ELF-1 (cell line): ENCODE measurements around the gene ZYX.
A peak's percentile ranks its signal among the peaks of the same experiment; 100 is the strongest.

Experiments used
- DNase-seq: peaks from one replicate; pipeline ENCODE4 v3.0.0-alpha.2; 2016; ENCODE audit warnings: low read depth, low spot score

ZYX gene, protein sequence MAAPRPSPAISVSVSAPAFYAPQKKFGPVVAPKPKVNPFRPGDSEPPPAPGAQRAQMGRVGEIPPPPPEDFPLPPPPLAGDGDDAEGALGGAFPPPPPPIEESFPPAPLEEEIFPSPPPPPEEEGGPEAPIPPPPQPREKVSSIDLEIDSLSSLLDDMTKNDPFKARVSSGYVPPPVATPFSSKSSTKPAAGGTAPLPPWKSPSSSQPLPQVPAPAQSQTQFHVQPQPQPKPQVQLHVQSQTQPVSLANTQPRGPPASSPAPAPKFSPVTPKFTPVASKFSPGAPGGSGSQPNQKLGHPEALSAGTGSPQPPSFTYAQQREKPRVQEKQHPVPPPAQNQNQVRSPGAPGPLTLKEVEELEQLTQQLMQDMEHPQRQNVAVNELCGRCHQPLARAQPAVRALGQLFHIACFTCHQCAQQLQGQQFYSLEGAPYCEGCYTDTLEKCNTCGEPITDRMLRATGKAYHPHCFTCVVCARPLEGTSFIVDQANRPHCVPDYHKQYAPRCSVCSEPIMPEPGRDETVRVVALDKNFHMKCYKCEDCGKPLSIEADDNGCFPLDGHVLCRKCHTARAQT

DNA sequence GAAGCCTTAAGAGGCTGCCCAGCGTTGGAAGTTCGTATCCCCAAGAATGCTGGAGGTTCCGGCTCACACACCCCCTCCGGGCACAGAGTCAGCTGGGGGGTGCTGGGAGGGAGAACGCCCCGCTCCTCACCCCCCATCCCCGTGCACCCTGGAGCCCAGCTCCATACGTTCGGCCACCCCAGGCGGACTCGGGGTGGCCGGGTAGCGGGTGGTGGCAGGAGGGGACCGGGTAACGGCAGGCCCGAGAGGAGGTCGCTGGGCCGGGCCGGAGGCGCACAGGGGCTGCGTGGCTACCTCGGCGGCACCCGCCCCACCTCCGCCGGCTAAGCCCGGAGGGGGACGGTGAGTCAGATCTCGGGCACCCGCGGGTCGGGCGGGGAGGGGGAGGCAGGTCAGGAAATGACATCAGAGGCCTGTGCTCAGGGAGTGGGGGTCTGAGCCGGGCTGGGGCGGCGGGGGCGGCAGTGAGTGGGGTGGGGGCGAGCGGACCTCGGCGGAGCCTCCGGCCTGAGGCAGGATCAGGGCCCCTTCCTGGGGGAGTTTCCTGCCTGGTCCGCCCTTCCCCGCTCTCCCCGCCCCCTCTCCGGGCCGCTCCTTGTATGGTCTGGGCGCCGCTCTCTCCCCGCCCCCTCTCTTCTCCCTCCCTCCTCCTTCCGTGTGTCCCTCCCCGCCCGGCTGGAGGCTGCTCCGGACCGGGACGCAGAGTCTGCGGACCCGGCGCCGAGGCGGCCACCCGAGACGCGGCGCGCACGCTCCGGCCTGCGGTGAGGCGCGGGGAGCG lies at the start of gene ZYX:
Gene ZYX, plus strand, starts transcription at position 700 of the 781 bp plus-strand sequence. CDS start 227 bp downstream, outside the sequence.
- peak; percentile 90 for DNase-seq

DNA sequence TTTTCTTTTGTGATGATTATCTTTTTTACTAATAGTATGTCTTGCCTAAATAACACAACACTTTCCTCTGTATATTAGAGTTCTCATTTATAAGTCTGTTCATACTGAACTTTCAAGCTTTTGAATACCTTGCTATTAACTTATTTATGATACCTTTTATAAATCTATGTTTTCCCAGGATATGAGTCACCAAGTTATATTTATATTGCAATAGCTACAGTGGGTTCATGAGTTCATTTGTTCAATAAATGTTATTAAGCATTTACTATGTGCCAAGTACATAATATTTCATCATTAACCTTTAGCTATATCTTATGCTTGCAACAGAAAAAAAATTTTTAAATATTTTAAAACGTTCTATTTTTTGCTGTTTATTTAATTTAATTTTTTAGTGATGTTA lies 46.9 kb upstream of the ZYX start:
- no peak for DNase-seq

DNA sequence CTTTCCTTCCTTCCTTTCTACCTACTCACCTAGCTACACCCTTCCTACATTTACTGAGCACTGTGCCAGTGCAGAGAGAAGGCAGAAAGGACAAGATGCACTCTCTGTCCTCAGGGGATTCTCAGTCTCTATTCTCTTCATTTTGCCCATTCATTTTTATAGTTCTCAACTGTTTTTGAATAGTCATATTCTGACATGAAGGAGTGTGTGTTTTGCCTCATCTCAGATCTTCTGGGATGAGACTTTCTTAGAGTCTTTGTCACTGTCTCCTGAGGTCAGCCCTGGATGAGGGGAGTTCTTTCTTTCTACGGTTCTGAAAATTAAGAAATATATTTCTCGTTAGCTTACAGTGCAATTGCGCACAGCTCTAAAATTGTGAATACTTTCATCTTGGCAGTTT lies 43.9 kb upstream of the ZYX start:
- DNase-seq: no peak

DNA sequence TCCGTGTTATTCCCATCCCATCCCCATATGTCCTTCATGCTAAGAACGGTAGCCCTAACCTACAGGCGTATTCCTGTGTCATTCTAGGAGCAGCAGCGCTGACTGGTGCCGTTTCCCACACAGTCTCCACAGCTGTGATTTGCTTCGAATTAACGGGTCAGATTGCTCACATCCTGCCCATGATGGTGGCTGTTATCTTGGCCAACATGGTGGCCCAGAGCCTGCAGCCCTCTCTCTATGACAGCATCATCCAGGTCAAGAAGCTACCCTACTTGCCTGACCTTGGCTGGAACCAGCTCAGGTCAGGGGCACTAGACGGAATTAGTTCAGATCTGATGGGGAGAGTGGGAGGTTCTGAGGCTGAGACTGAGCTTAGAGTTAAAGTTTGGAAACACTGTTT lies 39.3 kb upstream of the ZYX start:
- DNase-seq: no peak

DNA sequence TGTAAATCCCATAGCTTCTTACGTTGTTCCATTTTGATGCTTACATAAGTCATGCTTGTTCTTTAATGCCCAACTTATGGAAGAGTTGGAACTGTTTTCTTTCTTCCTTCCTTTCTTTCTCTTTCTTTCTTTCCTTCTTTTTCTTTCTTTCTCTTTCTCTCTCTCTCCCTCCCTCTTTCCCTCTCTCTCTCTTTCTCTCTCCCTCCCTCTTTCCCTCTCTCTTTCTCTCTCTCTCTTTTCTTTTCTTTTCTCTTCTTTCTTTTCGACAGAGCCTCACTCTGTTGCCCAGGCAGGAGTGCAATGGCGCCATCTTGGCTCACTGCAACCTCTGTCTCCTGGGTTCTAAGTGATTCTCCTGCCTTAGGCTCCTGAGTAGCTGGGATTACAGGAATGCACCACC lies 37.5 kb upstream of the ZYX start:
- no peak for DNase-seq

DNA sequence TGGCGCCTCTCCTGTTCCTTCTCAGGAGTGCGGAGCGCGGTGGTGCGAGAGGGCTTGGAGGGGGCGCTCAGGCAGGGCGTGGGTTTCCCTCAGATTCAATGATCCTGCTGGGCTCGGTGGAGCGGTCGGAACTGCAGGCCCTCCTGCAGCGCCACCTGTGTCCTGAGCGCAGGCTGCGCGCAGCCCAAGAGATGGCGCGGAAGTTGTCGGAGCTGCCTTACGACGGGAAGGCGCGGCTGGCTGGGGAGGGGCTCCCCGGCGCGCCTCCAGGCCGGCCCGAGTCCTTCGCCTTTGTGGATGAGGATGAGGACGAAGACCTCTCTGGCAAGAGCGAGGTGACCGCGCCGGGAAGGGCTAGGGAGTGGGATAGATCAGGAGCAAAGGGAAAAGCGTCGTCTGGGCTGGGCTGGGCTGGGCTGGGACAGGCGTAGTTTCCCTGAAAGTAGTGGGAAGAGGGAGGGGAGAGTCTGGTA lies 35.7 kb upstream of the ZYX start:
- DNase-seq: peak; percentile 92

DNA sequence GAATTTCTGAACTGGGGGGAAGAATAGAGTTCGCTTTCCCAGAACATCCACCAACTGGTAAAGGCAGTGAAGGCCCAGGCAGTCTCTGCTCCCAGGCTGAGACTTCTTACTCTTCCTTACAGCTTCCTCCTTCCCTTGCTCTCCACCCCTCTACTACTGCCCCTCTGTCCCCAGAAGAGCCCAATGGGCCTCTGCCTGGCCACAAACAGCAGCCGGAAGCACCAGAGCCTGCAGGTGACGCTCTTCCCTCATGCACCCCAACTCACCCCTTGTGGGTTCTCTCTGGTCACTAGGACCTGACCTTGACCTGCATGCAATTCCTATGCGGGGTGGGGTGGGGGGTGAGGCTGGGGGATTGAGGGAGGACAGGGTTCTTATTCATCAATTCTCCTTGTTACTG lies 35.1 kb upstream of the ZYX start:
- DNase-seq: no peak

DNA sequence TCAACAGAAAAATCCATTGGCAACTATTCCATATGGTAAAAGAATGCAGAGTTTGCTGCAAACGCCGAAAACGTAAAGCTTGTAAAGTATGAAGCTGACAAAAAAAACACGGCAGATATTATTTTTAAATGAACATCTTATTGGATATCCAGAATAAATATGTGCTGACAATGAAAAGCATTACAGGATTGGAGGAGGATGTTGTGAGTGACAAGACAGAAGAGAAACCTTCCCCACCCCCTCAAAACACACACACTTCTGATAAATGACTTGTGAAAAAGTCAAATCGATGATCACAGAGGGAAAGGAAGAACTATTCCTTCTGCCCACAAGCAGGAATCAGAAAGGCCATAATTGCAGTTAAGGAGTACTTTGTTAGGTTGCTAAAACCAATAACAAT lies 33.2 kb upstream of the ZYX start:
- DNase-seq: no peak

DNA sequence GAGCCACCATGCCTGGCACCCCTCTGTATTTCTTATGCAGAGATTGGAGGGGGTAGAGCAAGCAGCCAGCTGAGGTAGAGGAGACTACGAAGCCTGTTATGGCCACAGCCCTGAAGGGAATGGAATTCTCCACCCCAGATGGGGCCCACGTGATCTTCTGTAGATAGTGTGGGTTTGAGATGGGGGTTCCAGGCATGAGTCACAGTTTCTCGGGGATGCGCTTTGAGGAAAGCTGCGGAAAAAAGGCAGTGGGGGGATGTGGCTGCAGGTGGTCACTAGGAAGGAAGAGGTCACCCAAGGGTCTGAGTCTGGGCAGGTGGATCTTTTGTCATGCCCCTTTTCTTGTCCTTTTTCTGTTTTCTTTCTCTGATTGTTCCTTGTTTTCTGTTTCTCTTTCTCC lies 30.1 kb upstream of the ZYX start:
- no peak for DNase-seq

DNA sequence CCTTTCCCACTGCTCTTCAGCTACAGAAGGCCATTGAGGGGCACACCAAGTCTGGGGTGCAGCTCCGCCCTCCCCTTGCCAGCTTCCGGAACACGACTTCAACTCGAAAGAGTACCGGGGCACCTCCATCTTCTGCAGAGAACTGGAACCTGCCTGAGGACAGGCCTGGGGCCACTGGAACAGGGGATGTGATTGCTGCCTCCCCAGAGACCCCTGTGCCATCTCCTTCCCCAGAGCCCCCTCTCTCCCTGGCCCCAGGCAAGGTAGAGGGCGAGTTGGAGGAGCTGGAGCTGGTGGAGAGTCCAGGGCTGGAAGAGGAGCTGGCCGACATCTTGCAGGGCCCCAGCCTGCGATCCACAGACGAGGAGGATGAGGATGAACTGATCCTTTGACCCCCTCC lies 29.6 kb upstream of the ZYX start:
- DNase-seq: no peak

DNA sequence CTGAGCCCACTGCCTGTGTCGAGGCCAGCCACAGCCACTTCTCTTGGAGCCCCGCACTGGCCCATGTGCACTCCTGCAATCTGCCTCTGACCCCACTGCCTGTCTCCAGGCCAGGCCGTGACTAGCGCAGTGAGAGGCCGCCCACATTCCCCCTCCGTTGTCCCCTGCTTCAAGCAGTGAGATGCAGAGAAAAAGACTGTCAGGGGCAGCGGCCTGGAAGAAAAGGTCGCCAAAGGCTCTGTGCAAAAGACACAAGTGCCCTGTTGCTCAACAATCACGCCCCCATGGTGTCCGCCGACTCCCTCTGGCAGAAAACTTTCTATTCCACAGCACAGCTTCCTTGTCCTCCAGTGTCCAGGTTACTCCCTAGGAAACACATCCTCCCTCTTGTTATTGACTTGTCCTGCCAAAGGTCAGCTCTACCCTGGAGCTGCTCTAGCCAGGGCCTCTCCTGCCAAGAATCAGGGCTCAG lies 28.6 kb upstream of the ZYX start:
- peak; percentile 43 for DNase-seq

DNA sequence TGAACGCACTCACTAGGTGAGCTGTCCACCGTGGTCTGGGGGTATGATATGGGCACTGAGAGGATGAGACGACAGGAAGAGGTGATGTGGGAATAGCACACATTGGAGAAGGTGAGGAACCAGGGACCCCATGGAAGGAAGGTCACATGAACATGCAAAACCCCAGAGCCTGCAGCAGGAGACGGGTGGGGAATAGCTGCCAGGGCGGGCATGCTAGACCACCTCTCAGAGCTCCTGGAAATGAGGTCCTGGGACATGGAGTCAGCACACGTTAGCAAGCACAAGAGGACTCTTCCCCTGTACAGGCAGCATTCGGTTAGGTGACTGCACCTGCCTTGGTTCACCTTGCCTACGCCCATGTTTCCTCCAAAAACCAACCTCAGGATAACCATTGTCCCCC lies 26.8 kb upstream of the ZYX start:
- no peak for DNase-seq

DNA sequence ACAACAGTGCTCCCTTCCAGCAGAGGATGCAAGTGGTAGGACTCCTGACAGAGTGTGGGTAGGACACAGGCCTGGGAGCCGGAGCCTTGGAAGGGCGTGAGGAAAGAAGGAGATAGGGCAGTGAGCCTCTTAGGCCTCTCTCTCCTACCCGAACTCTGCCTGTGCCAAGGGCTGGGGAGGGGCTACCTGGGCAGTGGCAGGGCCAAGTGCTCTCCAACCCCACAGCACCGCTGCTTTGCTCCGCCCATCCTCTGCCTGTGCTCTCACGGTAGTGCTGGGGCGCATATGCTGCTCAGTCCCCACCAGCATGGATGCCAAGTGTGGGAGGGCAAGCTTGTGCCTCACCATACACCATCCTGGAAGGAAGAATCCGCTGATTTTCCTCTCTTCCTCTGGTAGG lies 26.2 kb upstream of the ZYX start:
- DNase-seq: no peak

DNA sequence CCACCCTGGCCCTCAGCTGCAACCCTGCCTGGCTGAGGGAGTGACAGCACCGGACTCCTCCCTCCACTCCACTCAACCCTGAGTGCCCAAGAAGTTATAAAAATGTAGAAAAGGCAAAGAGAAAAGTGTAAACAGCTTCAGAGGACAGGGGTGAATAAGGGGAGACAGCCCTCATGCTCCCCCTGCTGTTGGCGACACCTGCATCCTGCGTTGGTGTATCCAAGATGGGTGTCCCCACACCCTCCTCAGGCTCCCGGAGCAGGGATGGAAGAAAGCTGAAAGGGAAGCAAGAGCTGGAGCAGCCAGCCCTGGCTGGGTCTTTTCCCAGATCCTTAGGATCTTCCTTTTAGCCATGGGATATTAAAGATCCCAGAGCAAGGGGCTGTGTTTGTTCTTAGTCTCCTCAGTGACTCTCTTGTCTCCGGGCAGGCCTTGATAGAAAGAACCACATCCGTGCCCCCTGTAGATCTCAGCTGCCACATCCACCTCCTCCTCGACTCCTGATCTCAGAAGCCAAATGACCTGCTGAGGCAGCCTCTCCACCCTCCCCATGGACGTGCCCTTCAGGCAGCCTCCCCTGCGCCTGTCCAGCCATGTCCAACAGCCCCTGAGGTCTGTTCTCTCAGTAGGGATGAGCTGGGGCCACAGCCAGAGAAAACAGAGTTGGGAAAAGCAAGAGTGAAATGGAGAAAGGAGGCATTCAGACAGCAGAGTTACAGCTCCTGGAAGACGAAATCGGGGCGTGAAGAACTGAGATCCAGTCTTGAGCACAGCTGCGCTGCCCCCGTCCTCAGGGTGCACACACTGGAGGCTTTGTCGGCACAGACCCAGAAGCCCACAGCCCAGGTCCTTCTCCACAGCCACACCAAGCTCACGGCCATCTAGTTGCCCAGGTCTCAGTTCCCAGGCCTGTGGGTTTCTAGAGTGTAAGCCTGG lies 25.4 kb upstream of the ZYX start:
- DNase-seq: no peak

DNA sequence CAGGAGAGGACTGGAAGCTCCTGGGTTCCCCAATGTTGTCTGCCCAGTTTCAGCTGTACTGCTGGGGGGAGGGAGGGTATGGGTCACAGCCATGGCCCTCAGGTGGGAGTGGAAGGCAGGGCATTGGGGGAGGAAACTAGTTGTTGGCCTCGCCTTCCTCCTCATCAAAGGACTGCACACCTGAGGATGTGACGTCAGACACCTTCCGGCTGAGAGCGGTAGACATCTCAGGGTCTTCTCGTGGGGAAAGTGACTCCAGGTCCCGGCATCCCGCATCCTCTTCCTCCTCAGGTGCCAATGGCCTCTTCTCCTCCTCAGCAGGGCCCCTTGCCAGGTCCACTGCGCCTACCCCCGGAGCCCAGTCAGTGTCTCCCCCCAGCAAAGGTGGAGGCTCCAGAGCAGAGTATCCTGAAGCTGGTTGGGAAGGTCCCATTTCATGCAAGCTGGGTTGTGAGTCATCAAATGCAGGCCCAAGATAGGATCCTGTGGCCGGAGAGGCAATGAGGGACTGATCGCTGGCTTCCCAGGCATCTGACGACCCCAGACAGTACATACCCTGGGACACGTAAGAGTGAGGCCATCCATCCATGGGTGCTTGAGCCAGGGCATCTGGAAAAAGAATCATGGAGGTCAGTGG lies 24.6 kb upstream of the ZYX start:
- no peak for DNase-seq

DNA sequence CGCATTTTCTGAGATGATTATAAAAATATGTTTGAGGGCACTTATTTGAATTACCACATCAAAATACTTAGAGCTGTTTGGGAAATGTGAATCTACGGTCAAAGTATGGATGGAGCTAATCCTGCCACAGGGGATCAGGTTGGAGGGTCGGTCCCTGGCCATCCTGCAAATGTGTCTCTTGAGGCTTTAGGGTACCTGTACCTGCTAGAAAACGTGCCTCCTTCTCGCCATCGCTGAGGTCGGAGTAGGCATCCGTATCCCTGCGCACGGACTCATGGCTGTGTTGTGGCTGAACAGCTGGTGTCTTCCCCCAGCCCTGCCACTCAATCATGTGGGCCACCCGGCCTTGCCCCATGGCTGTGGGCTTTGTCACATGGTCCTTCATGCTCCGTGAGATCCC lies 22.5 kb upstream of the ZYX start:
- DNase-seq: no peak

DNA sequence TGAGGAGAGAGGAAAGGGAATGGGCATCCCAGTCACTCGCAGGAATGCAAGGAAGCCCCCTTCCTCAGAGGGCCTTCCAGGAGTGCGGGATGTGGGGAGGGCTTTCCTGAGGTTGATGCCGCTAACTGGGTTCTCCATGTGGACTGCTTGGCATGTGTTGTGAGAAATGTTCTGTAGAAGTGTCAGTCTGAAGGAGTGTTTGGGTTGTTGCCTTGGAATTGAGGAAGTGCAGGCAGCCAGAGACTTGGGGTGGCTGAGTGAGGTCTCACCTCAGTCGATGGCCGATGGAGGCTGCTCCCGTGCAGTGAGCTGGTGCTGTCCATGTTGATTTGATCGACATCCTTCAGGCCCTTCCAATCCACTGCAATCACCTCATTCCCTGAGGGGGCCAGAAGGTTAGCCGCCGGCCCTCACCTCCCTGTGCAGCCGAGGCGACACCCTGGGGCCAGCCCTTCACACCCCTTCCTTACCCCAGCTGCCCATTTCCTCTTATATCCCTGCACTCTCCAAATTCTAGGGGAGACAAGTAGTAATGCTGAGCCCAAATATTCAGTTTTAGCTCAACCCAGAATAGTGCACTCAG lies 21.3 kb upstream of the ZYX start:
- DNase-seq: no peak

DNA sequence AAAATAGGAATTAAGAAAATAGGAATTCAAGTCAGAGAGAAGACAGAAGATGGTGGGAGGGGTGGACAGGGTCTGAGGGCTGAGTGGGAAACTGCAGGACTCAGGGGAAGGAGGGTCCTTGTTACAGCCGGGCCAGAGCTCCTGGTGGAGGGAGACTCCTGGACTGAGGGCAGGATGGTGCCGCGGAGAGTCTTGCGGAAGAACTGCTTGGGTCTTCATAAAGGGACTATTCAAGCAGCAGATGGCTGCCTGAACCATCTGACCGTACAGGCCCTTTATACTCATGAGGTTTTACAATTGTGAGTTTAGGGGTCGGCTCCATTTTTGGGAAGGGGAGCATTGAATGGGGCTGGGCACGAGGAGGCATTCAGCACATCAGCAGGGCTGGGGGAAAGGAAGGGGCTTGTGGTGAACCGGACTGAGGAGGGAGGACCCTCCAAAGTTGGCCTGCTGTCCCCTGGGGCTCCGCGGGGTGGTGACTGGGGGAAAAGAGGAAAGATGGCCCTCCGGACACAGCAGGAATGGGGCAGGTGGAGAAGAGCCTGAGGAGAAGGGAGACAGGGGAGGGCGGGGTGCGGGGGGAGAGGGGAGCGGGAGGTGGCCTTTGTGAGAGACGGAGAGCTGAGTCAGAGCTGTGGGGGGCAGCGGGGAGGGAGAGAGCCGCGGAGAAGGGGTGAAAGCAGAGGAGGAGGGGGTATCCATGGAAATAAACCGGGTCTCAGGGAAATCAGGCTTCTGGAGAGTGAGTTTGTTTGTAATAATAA lies 20.2 kb upstream of the ZYX start:
- no peak for DNase-seq

DNA sequence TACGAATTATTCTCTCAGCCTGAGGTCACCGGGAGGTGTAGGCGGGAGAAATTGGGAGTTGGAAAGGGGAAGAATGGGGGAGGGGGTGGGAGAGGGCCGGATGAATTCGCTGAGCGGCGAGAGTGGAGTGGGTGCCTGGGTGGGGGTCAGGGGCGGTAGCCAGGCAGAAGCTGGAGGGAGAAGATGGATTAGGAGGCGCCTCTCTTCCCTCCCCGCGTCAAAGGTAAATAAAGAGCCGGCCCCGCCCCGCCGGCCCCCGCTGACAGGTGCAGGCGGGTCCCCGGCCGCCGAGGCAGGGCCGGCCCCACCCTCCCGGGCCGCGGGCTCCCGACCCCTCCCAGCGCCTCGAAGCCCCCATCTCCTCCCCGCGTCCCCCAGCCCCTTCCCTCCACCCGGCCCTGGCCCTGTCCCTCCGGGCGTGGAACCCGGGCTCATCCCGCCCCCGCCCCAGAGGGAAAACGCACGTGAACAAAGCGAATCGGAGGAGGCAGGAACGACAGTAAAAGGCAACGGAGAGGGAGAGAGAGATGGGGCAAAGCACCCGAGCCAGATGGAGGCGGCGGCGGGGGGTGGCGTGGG lies 19.5 kb upstream of the ZYX start:
- DNase-seq: no peak
